Measurements from ENCODE around the gene DUSP22. TPM values are rescaled to one million over a fixed set of nuclear protein-coding genes. Genes with fewer than 3 reads are reported as not detected.

Gene DUSP22
- total and polyA plus RNA-seq, 2 of the 8 experiments (the other 6 are each of a cell fraction or from before 2014, with no cell fraction given), result 15.5 to 32.4 TPM

DNA sequence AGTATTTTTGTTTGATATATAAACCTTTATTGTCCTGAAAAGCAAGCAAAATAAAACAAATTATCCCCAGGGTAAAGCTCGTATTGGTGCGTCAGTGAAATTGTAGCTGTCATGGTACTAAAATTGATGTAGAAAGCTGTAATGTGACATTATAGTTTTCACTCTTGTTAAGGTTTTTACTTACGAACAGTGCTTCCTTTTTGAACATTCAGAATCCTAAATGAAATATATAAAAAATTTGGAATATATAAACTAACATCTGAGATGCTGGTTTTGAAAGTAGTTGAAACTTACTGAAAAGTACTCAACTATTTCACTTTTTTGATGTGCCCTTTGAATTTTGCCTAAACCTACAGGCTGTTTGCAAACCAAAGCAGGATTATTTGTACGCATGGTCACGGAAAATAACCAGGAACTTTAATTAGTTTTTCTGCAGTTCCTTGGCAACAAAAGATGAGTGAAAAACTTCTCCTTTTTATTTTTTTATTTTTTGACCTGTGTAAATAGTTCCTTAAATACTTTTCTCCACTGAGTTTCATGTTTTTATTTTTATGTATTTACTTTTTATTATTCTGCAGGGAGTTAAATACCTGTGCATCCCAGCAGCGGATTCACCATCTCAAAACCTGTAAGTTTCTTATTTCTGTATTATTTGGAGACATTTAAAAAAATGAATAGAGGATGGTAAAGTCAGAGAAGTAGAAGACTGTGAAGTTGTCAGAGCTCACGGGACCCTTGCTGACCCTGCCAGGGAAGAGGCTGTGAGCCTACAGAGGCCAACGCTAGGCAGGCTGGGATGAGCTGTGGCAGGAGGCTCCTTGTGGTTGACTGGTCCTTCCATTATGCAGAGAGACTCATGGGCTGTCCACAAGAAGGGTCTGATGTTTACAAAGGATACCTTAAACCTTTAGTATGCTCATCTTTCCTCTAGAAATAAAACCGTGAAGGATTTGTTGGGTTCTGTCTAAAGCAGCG lies 42.5 kb downstream of the DUSP22 start:
- Histone ChIP-seq H2BK20ac (ENCODE audit: low read length) (no peak overlapping the region), H2BK15ac (ENCODE audit: low read length) (no peak overlapping the region), H3K14ac (ENCODE audit: insufficient read length) (no peak overlapping the region), H3K79me2 (ENCODE audit: control insufficient read depth in 1 of 2, insufficient read depth in 2 of 2, low read length in 2 of 2) (no peaks in the 10 kb centered on the region), H3K23ac (ENCODE audit: insufficient read length) (no peak overlapping the region), H4K8ac (ENCODE audit: extremely low read depth, insufficient read depth, low read length) (no peak overlapping the region), H2BK120ac (replicated peaks; ENCODE audit: low read depth, low read length) (no peak overlapping the region), H3K4me1 (replicated peaks in 1 of 4; ENCODE audit: control insufficient read depth in 3 of 4, insufficient read depth in 4 of 4, low read length in 3 of 4) (no peaks in the 10 kb centered on the region), H3K9me3 (ENCODE audit: insufficient read depth in 2 of 2, low read depth in 1 of 2, low read length in 1 of 2) (peaks cover 30 to 77% of the 10 kb centered on the region in 2 experiments), H3K18ac (ENCODE audit: extremely low read depth, low read length) (no peak overlapping the region), H4K5ac (ENCODE audit: insufficient read length, low read depth, low read length) (no peak overlapping the region), H3K56ac (replicated peaks; ENCODE audit: insufficient read length, low read depth, low read length) (no peak overlapping the region), H3K4me3 (ENCODE audit: extremely low read depth in 1 of 4, insufficient read depth in 2 of 4, low read depth in 3 of 4, low read length in 4 of 4) (no peak overlapping the region), H3K27me3 (replicated peaks in 1 of 4; ENCODE audit: control insufficient read depth in 3 of 4, extremely low read depth in 1 of 4, insufficient read depth in 3 of 4, low read length in 3 of 4) (no peaks in the 10 kb centered on the region; a peak in 2 of 7 replicates), H4K20me1 (replicated peaks in 1 of 2; ENCODE audit: control insufficient read depth in 1 of 2, insufficient read depth in 2 of 2, low read length in 2 of 2) (no peaks in the 10 kb centered on the region), H2BK5ac (ENCODE audit: low read depth, low read length) (no peak overlapping the region), H3K9ac (replicated peaks in 1 of 4; ENCODE audit: extremely low read depth in 1 of 4, low read depth in 3 of 4, low read length in 3 of 4) (no peak overlapping the region), H3K4ac (replicated peaks; ENCODE audit: insufficient read length, low read depth, low read length) (no peak overlapping the region), H2AK5ac (ENCODE audit: low read depth, low read length) (no peak overlapping the region), H3K23me2 (ENCODE audit: low read depth, low read length) (no peaks in the 10 kb centered on the region), H3K79me1 (ENCODE audit: low read depth, low read length) (no peaks in the 10 kb centered on the region), H3K4me2 (ENCODE audit: insufficient read depth in 1 of 2, low read depth in 2 of 2, low read length in 2 of 2) (no peak overlapping the region), H2BK12ac (ENCODE audit: low read depth, low read length) (no peak overlapping the region), H2AFZ (ENCODE audit: low read length) (no peak overlapping the region), H4K91ac (replicated peaks; ENCODE audit: insufficient read length, low read length) (no peak overlapping the region), H3K36me3 (ENCODE audit: control insufficient read depth in 2 of 4, insufficient read depth in 4 of 4, low read length in 3 of 4) (no peaks in the 10 kb centered on the region), H3K27ac (ENCODE audit: low read depth, low read length) (no peak overlapping the region)
- DNase-seq (ENCODE audit: low read depth in 1 of 2, low spot score in 2 of 2) (no peak), FAIRE-seq (no peak)
- POLR2A ChIA-PET (ENCODE audit: partially characterized antibody), result no interaction called here
- CTCF ChIA-PET (ENCODE audit: partially characterized antibody), result interaction anchor here (0.7 to 2.4 kb wide), 5 partner anchors 11 to 143 kb away, joined by 3 to 10 read pairs (median 3); no protein-coding TSS in a partner anchor
- WGBS, 2 experiments (ENCODE audit: extremely low coverage in 1 of 2, insufficient coverage in 1 of 2, insufficient read length in 1 of 2, insufficient replicate concordance in 2 of 2, low coverage in 1 of 2, low lambda C conversion rate in 2 of 2, missing lambda C conversion rate in 1 of 2), result 89% methylated on average over 10 of the region's 10 CpGs; no CpG with 5 or more reads in 1 of the 2 experiments
- TF ChIP-seq BRCA1 (IDR thresholded peaks at IDR 0.05; ENCODE audit: low read depth, low read length), result no peak
- TF ChIP-seq SP2 (IDR thresholded peaks at IDR 0.05; ENCODE audit: low read length), result no peak
- no peak for TF ChIP-seq USF2 (IDR thresholded peaks at IDR 0.05; ENCODE audit: low read length)
- TF ChIP-seq CTBP2 (IDR thresholded peaks at IDR 0.05; ENCODE audit: borderline replicate concordance, insufficient read depth, insufficient read length, low read length), result no peak
- TF ChIP-seq GABPA (IDR thresholded peaks at IDR 0.05; ENCODE audit: borderline replicate concordance, insufficient read depth, low read length), result no peak
- no peak for TF ChIP-seq POU5F1 (IDR thresholded peaks at IDR 0.05; ENCODE audit: low read depth, low read length)
- no peak for TF ChIP-seq POLR2AphosphoS5 (IDR thresholded peaks at IDR 0.05; ENCODE audit: low read depth, low read length)
- TF ChIP-seq BCL11A (IDR thresholded peaks at IDR 0.05; ENCODE audit: low read depth in 2 of 2, low read length in 2 of 2), result no peak
- TF ChIP-seq RNF2 (IDR thresholded peaks at IDR 0.05; ENCODE audit: borderline replicate concordance, low read depth, low read length, missing control alignments, poor library complexity, severe bottlenecking), result no peak
- TF ChIP-seq SRF (IDR thresholded peaks at IDR 0.05; ENCODE audit: low read depth, low read length), result no peak
- no peak for TF ChIP-seq TBP (IDR thresholded peaks at IDR 0.05; ENCODE audit: low read depth, low read length)
